Tibial nerve (tissue), 4 donors: ENCODE measurements around the gene SP140L. TPM values are rescaled to one million over a fixed set of nuclear protein-coding genes. Genes with fewer than 3 reads are reported as not detected.
A peak's percentile ranks its signal among the peaks of the same experiment; 100 is the strongest.

ENCODE experiments used
- DNase-seq, 2 donors: peaks; one replicate each; pipeline ENCODE4 v3.0.0-alpha.2; 2019; ENCODE audit warnings: low spot score in 2 of 2
- H3K27ac ChIP-seq, 4 donors: fragments of 200-600 bp; sonication (generic) in 3 of 4; one replicate each; pipeline ENCODE4 v1.5.1; 2017 to 2019; ENCODE audit warnings: mild to moderate bottlenecking in 1 of 4
- H3K27me3 ChIP-seq, 2 donors: fragments of 200-600 bp; sonication (generic) in 1 of 2; one replicate each; pipeline versions ENCODE4 v1.5.1 to v1.6.0; 2017 to 2019
- H3K36me3 ChIP-seq, 3 donors: fragments of 200-600 bp; sonication (generic); one replicate each; pipeline ENCODE4 v1.5.1; 2018 to 2019
- H3K4me1 ChIP-seq, 4 donors: fragments of 200-600 bp; sonication (generic) in 3 of 4; one replicate each; pipeline ENCODE4 v1.5.1; 2017 to 2019
- H3K4me3 ChIP-seq, 4 donors: fragments of 200-600 bp; sonication (generic) in 3 of 4; one replicate each; pipeline ENCODE4 v1.5.1; 2017 to 2019; ENCODE audit warnings: mild to moderate bottlenecking in 1 of 4, moderate library complexity in 1 of 4
- H3K9me3 ChIP-seq, 4 donors: fragments of 200-600 bp; sonication (generic) in 3 of 4; one replicate each; pipeline ENCODE4 v1.5.1; 2017 to 2019
- CTCF ChIP-seq, 5 experiments: fragments of 200-600 bp in 3 of 5; fragments of 450-650 bp in 2 of 5; sonication (generic) in 3 of 5; IDR thresholded peaks; one replicate each; pipeline ENCODE4 v1.5.1; 2016 to 2019; ENCODE audit warnings: antibody characterized with exemption in 5 of 5, mild to moderate bottlenecking in 3 of 5, moderate library complexity in 2 of 5
- EP300 ChIP-seq, 2 donors: sonication (generic); formaldehyde crosslinking; IDR thresholded peaks; one replicate each; pipeline ENCODE4 v1.6.1; 2017; ENCODE audit warnings: antibody characterized with exemption in 2 of 2, mild to moderate bottlenecking in 1 of 2
- POLR2A ChIP-seq, 2 donors: fragments of 450-650 bp; IDR thresholded peaks; one replicate each; pipeline ENCODE4 v1.6.1; 2017; ENCODE audit warnings: antibody characterized with exemption in 2 of 2, mild to moderate bottlenecking in 2 of 2, moderate library complexity in 2 of 2
- WGBS, 2 donors: methylation state at CpG; one replicate each; pipeline ENCODE4 v1.1.5; 2018; 5-methylcytosine and 5-hydroxymethylcytosine counted together
- total RNA-seq, 4 donors: library from RNA; depleted of rRNA; stranded (reverse); fragments of >200 nt; gene quantifications; one replicate each; pipeline ENCODE4 v1.1.0, GENCODE V29; 2016

The SP140L gene
- total RNA-seq, 4 donors from 2014 or later, result 10.7 to 24.3 (median 12.9) TPM

GRCh38 chr2:230325316-230326243, 1.4 kb upstream of the SP140L start:
- no peak overlapping the region for H3K4me3 ChIP-seq
- H3K27ac ChIP-seq, result no peak overlapping the region
- DNase-seq, result no peak
- WGBS, 2 donors, result 90 to 99% methylated on average over 9 of the region's 9 CpGs
- no peaks in the 10 kb centered on the region for H3K27me3 ChIP-seq
- H3K36me3 ChIP-seq, result peaks cover 0 to 16% (median 0%) of the 10 kb centered on the region in 3 donors
- H3K9me3 ChIP-seq, result peaks cover 0 to 22% (median 0%) of the 10 kb centered on the region in 4 donors
- no peak for TF ChIP-seq POLR2A (IDR thresholded peaks at IDR 0.05)
- no peak for TF ChIP-seq CTCF (IDR thresholded peaks at IDR 0.05)
- no peak for TF ChIP-seq EP300 (IDR thresholded peaks at IDR 0.05)
- H3K4me1 ChIP-seq, result peaks cover 0 to 21% (median 14%) of the 10 kb centered on the region in 4 donors

- Histone ChIP-seq H3K36me3 (peaks cover 0 to 27% (median 0%) of the 10 kb centered on the region in 3 donors), H3K27ac (peak overlapping the region in 3 of 4 donors; percentile 81 to 84 (median 82)), H3K9me3 (peaks cover 0 to 9% (median 0%) of the 10 kb centered on the region in 4 donors), H3K4me1 (peaks cover 0 to 21% (median 14%) of the 10 kb centered on the region in 4 donors), H3K4me3 (peak overlapping the region; percentile 22 to 55 (median 46)), H3K27me3 (no peaks in the 10 kb centered on the region)
- TF ChIP-seq POLR2A (IDR thresholded peaks at IDR 0.05) (no peak), CTCF (IDR thresholded peaks at IDR 0.05) (no peak), EP300 (IDR thresholded peaks at IDR 0.05) (no peak)
- WGBS, 2 donors, result 44 to 59% methylated on average over 5 of the region's 5 CpGs
- DNase-seq, result no peak
These were observed 593 bp downstream of the SP140L start for GRCh38 chr2:230327418-230328154.

GRCh38 chr2:230328155-230328458, 1.1 kb downstream of the SP140L start:
- peaks cover 0 to 4% (median 0%) of the 10 kb centered on the region in 4 donors for H3K9me3 ChIP-seq
- peak overlapping the region in 1 of 4 donors; percentile 81 for H3K27ac ChIP-seq
- no peak for DNase-seq
- peaks cover 0 to 29% (median 0%) of the 10 kb centered on the region in 3 donors for H3K36me3 ChIP-seq
- no peaks in the 10 kb centered on the region for H3K27me3 ChIP-seq
- no peak for TF ChIP-seq POLR2A (IDR thresholded peaks at IDR 0.05)
- TF ChIP-seq EP300 (IDR thresholded peaks at IDR 0.05), result no peak
- no peak for TF ChIP-seq CTCF (IDR thresholded peaks at IDR 0.05)
- H3K4me3 ChIP-seq, result peak overlapping the region in 1 of 4 donors; percentile 55
- peaks cover 0 to 21% (median 14%) of the 10 kb centered on the region in 4 donors for H3K4me1 ChIP-seq
- WGBS, 2 donors, result 92 to 94% methylated on average over 8 of the region's 8 CpGs

GRCh38 chr2:230329946-230330605, 3.1 kb downstream of the SP140L start:
- no peak for DNase-seq
- H3K27me3 ChIP-seq, result no peaks in the 10 kb centered on the region
- no peaks in the 10 kb centered on the region for H3K9me3 ChIP-seq
- H3K36me3 ChIP-seq, result peaks cover 0 to 41% (median 0%) of the 10 kb centered on the region in 3 donors
- peaks cover 0 to 21% (median 14%) of the 10 kb centered on the region in 4 donors for H3K4me1 ChIP-seq
- no peak for TF ChIP-seq CTCF (IDR thresholded peaks at IDR 0.05)
- no peak for TF ChIP-seq EP300 (IDR thresholded peaks at IDR 0.05)
- TF ChIP-seq POLR2A (IDR thresholded peaks at IDR 0.05), result no peak
- no peak overlapping the region for H3K4me3 ChIP-seq
- H3K27ac ChIP-seq, result no peak overlapping the region
- 78 to 87% methylated on average over 7 of the region's 7 CpGs for WGBS, 2 donors
